DMS153 treated with DMSO at 0.1 percent for 48 hours (cell line): ENCODE results near the gene C19orf38.
"Not testable (repeated sequence)": the region's sequence is repeated elsewhere in the genome, so short reads cannot be mapped to it uniquely, and the experiment has no call there.

Source experiments
- DNase-seq: peaks from one replicate; lab custom pipeline; 2025; ENCODE audit not compliant: unreplicated experiment; lab: John Stamatoyannopoulos, UW

The C19orf38 gene

DNA sequence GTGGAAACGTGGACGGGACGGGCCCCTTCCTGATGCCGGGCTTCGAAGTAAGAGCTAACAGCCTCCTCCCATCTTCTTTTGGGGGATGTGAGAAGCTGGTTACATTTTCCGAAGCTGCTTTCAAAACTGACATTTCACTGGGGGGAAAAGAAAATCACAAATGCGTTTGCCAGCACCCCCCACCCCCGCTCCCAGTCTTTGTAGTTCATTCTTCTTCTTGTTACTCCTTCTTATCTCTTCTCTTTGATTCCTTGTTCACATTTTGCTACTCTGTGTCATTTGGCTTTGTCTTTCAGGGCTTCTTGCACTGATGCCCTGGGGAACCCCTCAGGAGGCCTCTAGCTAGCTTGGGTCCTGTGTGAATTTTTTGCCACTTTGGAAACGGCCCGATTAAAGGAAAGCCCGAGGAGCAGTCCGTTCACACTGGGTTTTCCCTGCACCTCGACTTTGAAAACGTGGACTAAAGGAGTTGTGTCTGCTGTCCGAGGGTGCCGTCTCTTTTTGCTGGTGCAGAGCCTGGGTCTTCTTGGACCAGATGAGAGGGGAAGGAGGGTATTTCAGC, 24.4 kb downstream of the C19orf38 start:
- no peak for DNase-seq

DNA sequence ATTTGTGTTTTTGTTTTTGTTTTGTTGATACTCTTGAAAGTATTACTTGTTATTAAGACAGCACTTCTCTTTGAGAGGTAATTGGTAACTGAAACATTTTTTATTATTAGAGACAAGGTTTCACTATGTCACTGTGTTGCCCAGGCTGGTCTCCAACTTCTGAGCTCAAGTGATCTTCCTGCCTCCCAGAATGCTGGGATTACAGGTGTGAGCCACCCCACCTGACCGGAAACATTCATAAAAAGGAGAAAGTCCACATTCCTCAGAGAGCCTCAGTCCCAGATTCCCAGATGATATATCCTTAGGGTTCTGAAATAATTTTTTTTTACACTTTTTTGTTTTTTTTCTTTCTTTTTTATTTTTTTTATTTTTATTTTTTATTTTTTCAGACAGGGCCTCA, 25.8 kb downstream of the C19orf38 start:
- no peak for DNase-seq

DNA sequence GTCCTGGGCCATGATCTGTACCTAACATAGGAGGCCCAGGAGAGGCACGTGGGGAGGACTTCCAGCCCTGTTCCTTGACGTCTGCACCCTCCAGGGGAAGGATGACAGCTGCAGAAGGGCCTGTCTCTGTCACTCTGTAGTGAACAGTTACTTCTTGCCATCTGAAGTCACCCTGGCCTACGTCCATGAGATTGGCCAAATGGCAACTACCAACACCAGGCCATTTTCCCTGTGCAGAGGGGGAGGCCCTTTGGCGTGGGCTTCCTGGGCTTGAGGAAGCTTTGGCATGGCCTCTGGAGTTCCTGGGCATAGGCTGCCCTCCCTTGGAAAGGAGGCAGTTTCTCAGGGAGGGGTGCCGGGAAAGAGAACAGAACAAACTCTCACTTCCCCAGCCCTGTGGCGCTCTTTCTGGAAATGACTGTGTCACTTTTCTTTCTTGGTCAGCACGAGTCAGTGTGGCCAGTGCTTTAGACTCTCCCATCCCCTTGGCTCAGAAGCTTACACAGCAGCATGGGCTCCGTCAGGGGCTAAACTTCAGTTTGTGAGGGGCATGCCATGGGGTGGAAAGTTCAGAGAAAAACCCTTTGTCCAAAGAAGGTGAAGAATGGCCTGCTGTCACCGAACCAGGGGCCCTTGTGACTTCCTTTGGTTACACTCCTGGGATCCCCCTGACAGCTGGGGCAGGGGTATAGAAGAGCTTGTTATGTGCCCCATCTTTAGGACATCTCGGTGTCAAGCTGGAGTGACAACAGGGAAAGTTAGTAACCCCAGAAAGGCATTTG, 28.4 kb downstream of the C19orf38 start:
- no peak for DNase-seq

DNA sequence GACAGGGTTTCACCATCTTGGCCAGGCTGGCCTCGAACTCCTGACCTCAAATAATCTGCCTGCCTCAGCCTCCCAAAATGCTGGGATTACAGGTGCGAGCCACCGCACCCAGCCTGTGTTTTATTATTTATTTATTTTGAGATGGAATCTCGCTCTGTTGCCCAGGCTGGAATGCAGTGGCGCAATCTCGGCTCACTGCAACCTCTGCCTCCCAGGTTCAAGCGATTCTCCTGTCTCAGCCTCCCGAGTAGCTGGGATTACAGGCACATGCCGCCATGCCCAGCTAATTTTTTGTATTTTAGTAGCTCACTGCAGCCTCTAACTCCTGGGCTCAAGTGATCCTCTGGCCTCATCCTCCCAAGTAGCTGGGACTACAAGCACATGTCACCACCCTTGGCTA, 29.4 kb downstream of the C19orf38 start:
- not testable (repeated sequence) for DNase-seq

DNA sequence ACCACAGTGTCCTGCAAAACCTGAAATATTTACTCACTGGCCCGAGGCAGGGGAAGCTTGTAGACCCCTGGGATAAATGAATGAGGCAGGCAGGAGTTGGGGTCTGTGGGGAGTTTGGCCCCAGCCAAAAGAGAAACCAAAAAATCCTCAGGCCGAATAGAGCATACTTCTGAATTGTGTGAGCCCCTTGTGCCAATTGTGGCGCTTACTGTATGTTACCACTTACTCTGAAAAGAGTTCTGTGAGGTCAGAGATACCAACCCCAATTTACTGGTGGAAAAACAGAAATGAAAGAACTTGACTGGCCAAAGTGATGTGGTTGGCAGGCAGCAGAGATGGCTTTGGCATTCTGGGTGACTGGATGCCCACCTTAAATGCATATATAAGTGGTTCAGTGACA, 30.0 kb downstream of the C19orf38 start:
- DNase-seq = no peak

DNA sequence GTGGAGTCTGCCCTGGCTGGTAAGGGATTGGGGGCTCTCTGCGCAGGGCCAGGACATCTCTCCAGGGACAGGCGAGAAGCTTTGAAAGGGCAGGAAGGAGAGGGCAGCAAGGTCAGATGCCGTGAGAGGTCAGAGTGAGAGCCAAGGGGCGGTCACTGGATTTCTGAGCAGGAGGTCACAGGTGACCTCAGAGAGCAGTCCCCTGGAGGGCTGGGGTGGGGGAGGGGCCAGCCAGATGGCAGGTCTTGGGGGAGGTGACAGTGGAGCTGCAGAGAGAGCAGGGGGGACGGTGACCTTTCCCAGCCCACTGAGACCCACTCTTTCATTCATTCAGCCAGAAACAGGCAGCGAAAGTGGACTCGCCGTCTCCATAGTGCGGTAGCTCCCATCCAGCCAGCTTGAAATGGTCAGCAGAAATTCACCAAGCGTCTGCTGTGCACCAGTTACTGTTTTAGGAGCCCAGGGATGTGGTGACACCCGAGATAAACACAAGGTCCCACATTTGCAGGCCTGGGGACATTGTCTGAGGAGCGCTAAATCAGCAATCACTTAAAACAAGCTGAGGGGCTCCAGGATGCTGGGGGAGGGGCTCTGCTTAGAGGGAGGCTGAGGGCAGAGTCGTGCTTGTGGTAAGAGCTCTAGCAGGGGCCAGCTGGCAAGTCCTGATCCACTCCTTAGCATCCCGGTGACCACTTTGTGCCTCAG, 33.3 kb downstream of the C19orf38 start:
- DNase-seq = no peak

DNA sequence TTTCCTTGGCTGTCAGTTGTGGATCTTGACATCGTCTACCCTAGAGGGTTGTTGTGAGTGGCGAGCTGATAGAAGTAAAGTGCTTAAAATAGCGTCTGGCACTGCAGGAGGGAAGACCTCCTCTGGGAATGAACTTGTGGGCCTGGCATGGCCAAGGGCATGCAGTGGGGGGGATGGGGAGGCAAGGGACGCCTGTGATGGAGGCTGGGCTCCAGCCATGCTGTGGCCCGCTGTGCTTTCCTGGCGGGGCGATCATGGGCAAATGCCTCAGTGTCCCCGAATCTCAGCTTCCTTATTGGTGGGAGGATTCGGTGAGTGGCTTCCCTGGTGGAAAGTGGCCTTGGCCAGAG, 33.9 kb downstream of the C19orf38 start:
- DNase-seq = no peak

DNA sequence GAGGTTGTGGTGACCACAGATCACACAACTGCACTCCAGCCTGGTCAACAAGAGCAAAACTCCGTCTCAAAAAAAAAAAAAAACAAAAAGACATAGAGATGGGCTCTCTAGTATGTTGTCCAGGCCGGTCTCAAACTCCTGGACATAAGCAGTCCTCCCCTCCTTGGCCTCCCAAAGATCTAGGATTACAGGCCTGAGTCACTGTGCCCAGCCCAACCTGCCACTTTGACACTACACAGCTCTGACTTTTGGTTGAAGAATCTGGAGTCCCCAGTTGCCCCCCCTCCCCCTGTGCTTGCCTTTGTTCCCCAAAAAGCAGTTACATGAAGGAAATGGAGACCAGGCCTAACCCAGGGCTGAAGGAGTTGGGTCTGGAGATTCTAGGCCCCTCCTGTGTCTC, 36.1 kb downstream of the C19orf38 start:
- no peak for DNase-seq

DNA sequence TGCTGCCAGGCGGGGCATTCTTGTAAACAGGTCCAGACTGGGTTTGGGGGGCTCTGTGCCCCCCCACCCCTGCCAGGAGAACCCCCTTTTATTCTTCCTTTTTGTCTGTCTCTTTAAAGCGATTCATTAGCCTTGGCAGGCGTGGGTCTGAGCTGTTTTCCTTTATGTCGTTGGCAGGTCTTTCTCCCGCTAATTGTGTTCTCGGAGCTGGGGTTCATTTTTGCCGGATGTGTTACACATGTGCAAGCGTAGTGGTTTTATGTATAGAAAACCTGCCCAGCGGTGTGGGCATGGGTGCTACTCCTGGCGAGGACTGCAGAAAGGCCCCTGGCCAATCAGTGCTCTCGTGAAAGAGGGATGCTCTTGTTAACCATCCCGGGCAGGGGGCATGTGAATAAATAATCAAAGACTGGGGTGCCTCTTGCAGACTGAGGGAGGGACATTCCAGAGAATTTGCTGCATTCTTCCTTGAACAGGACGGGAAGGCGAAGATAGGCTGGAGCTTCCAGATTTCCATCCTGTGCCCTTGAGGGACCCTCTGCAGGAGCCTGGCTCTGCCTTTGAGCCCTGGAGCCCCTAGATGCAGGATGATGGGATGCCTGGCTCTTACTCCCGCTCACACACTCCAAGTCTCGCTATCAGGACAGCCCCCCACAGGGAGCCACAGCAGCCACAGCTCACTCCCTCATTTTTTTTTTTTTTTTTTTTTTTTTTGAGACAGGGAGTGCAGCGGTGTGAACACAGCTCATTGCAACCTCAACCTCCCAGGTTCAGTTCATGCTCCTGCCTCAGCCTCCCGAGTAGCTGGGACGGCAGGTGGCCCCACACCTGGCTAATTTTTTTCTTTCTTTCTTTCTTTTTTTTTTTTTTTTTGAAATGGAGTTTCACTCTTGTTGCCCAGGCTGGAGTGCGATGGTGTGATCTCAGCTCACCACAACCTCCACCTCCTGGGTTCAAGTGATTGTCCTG, 37.3 kb downstream of the C19orf38 start:
- DNase-seq = no peak

DNA sequence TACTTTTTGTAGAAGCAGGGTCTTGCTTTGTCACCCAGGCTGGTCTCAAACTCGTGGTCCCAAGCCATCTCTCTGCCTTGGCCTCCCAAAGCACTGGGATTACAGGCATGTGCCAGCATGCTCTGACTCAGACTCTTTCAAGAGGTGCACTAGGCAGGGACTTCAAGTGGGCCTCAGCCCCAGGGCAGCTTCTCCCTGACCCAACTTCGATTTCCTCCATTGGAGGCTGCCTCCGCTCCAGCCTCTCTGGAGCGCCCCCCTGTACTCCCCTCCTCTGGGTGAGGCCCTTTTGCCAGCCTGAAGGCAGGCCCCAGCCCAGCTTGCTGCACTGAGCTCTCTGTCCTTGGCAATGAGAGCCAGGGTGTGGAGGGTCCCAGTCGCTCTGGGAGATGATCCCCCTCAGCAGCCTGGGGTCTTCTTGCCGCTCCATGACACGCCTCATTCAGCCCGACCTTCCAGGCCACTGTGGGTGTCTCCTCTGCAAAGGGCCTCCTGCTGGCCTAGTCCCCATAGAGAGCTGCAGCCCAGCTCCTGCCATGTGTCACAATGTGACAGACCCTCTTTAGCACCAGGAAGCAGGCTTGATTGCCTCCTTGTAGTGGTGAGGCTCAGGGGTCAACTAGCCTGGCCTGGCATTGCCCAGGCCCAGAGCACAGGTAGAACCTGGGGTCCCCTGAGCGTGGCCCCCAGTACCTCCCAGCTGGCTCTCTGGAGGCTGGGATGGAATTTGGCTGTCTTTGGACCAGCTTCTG, 39.6 kb downstream of the C19orf38 start:
- DNase-seq = no peak

DNA sequence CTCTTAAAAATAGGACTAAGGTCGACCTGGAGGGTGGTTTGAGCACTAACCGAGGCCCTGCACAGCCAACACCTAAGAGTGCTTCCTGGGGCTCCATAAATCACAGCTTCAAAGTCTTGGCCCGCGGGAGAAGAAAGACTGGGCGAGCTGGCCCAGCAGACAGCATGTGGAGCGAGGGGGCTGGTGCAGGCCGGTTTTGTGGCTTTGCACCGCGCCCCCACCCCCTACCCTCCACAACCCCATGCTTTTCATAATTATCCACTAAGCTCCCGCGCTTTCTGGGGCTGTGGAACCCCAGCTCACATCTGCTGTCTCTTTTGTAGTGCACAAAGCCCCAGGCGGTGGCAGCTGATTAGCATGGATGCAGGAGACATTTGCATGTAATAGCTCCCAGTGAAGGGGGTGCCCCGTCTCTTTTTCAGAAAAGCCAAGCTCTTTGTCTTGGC, 40.2 kb downstream of the C19orf38 start:
- DNase-seq = no peak

DNA sequence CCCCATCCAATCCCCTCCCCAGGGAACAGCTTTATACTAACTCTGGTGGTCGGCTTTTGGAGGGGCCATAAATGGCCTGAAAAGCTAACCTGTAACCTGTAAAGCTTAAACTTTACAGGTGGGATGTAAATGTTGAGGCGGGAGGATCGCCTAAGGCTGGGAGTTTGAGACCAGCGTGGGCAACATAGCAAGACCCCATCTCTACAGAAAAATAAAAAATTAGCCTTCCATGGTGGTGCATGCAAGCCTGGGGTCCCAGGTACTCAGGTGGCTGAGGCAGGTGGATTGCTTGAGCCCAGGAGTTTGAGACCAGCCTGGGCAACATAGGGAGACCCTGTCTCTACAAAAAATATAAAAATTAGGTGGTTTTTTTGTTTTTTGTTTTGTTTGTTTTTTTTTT, 41.7 kb downstream of the C19orf38 start:
- DNase-seq = no peak

DNA sequence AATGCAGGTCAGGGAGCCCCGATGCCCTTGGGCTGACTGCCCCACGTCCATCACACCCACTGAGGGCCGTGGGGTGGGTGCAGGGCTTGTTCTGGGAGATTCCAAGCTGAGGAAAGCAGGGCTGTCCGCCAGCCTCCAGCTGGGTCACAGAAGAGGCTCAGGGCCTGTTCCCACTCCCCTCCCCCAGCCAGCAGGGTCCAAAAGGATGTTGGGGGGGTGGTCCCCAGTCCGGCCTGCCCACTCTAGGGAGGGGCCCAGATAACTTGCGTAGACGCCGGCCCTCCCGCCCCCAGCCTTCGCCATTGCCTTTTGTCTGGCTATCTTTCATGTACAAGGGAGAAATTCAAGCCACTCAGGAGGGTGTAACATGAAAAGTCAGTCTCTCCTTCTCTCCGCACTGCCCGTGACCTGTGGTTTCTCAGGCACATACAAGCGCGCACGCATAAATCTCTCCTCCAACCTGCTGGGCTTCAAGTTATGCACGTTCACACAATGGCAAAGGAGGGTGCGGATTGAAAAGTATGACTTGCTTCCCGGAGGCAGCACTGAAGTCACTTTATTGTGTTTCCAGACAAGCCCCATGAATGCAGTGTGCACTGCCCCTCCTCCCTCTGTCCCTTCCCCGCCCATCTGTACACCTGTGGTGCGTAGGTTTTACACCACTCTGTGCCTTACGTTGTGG, 43.3 kb downstream of the C19orf38 start:
- DNase-seq = peak; percentile 17

DNA sequence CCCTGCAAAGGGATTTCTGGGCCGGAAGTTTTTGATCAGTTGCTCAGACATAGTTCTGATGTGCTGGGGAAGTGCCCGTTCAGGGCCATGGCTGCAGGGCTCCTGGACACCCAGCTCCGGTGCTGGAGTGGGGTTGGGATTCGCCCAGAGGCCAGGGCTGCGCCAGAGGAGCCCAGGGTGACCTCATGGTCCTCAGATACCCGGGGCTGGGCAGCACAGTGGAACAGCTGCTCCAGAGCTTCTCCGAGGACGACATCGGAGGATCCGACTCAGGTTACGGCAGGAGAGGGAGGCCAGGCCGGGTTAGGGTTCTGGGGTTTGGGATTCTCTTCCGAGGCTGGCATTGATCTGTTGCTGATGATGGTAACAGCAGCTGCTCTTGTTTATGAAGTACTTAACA, 44.0 kb downstream of the C19orf38 start:
- DNase-seq = no peak

DNA sequence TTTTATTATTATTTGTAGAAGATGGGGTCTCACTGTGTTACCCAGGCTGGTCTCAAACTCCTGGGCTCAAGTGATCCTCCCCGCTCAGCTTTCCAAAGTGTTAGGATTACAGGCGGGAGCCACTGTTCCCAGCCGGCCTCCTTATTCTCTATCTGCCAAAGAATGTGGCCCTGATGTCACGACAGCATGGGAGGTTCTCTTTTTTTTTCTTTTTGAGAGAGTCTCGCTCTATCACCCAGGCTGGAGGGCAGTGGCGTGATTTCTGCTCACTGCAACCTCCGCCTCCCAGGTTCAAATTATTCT, 46.6 kb downstream of the C19orf38 start:
- no peak for DNase-seq

DNA sequence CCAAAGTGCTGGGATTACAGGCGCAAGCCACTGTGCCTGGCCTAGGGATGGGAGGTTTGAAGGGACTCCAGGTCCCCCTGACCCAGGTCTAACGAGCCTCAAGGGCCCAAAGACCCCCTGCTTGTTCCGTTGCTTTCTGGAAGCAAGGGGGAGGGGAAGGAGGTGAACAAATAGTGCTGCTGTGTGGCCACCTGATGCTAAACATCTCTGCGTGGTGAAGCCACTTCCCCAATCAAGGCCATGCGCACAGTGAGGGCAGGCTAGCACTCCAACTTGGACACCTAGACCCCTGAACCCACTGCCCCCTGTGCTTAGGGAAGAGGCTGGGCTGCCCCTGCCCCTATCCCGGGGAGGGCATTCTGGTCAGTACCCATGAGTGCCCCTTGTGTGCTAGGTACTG, 47.1 kb downstream of the C19orf38 start:
- no peak for DNase-seq

DNA sequence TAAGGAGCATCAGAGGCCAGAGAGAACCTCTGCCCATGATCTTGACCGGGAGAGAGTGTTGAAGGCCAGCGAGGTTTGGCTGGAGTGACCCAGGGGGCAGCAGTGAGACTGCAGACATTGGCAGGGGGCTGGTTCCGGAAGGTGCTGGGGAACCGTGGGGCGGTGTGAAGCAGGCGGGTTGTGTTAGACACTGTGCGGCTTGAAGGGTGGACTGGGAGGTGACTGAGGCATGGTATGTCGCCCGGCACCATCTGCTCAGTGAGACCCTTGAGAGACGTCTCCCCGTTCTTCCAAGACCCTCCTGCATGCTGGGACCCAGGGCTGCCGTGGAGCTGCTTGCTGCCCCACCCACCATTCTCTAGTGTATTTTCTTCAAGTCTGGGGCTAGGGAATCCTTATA, 47.7 kb downstream of the C19orf38 start:
- no peak for DNase-seq

DNA sequence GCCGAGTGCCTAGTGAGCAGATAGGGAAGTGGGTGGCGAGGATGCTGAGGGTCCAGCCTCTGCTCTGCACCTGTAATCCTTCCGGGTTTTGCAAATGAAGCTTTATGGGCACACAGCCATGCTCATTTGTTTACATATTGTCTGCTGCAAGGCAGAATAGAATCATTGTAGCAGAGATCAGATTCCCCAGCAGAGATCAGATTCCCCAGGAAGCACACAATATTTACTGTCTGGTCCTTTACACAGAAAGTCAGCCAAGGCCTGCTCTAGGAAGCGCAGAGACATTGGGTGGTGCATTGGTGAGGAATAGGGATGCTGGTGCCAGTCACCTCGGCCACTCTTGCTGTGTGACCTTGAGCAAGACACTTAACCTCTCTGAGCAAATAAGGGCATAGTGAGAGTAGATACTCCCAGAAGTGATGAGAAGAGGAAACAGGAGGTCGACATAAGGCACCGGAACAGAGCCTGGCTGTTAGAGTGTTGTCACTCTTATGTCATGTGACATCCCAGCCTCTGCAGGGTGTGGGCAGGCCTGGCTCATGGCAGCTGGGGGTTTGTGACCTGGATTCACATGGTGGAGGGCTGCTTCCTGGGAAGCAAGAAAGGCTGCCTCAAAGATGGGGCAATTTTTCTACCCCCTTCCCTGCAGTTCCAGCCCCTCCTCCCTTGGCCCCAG, 48.8 kb downstream of the C19orf38 start:
- DNase-seq = peak; percentile 75

DNA sequence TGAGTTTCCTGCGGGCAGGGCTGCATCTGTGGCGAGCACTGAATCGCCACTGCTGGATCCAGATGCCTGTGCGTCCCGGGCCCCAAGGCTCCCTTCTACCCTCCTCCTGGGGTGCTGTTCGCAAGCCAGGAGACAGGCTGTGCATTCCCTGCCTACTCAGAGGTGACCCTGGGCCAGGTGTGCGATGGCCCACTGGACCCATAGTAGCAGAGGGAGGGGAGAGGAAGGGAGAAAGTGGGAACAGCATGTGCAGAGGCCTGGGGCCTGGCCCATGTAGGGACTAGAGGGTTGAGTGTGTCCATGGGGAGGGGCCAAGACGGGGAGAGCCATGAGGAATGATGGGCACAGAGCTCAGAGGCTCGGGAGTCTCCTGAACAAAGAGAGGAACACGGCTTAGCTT, 50.4 kb downstream of the C19orf38 start:
- DNase-seq = no peak
